GM23338 (cell line): Measurements from ENCODE around the gene MSN.

Experiments used
- CREB1 ChIP-seq: fragments of 250-450 bp; sonication (Bioruptor Pico); IDR thresholded peaks from 2 replicates; pipeline ENCODE4 v1.5.0; 2020; ENCODE audit warnings: low read depth, mild to moderate bottlenecking, moderate library complexity
- ETS1 ChIP-seq: IDR thresholded peaks from 2 replicates; pipeline ENCODE4 v1.6.1; 2016; ENCODE audit warnings: antibody characterized with exemption
- EZH2 ChIP-seq: fragments of 200-600 bp; sonication (generic); IDR thresholded peaks from one replicate; pipeline ENCODE4 v1.8.0; 2017; ENCODE audit warnings: antibody characterized with exemption, mild to moderate bottlenecking, low read depth; ENCODE audit not compliant: unreplicated experiment
- EZH2phosphoT487 ChIP-seq: fragments of 200-600 bp; sonication (generic); IDR thresholded peaks from one replicate; pipeline ENCODE4 v1.8.1; 2018; ENCODE audit warnings: antibody characterized with exemption; ENCODE audit not compliant: unreplicated experiment
- JUNB ChIP-seq: IDR thresholded peaks from one replicate; pipeline ENCODE4 v1.6.1; 2016; ENCODE audit warnings: antibody characterized with exemption; ENCODE audit not compliant: unreplicated experiment
- POLR2AphosphoS5 ChIP-seq: IDR thresholded peaks from 2 replicates; pipeline ENCODE4 v1.6.1; 2016; ENCODE audit warnings: antibody characterized with exemption, low read depth
- REST ChIP-seq: IDR thresholded peaks from one replicate; pipeline ENCODE4 v1.6.1; 2018; ENCODE audit warnings: antibody characterized with exemption; ENCODE audit not compliant: unreplicated experiment
- ZNF114 ChIP-seq: fragments of 250-450 bp; sonication (Bioruptor Pico); IDR thresholded peaks from 2 replicates; pipeline ENCODE4 v1.5.0; 2020; ENCODE audit warnings: mild to moderate bottlenecking, moderate library complexity
- ZNF331 ChIP-seq: fragments of 250-450 bp; sonication (Bioruptor Pico); IDR thresholded peaks from 2 replicates; pipeline ENCODE4 v1.5.0; 2020; ENCODE audit warnings: low read depth, mild to moderate bottlenecking, moderate library complexity
- TF ChIP-seq, protein P1 (sequence below), 2 experiments: fragments of 200-600 bp in 1 of 2; sonication (generic) in 1 of 2; conservative IDR thresholded peaks; 2 replicates each; pipeline versions ENCODE4 v1.5.1 to v1.6.1; 2016 to 2017; ENCODE audit warnings: antibody characterized with exemption in 2 of 2, low read depth in 2 of 2, mild to moderate bottlenecking in 2 of 2, moderate library complexity in 1 of 2

DNA sequence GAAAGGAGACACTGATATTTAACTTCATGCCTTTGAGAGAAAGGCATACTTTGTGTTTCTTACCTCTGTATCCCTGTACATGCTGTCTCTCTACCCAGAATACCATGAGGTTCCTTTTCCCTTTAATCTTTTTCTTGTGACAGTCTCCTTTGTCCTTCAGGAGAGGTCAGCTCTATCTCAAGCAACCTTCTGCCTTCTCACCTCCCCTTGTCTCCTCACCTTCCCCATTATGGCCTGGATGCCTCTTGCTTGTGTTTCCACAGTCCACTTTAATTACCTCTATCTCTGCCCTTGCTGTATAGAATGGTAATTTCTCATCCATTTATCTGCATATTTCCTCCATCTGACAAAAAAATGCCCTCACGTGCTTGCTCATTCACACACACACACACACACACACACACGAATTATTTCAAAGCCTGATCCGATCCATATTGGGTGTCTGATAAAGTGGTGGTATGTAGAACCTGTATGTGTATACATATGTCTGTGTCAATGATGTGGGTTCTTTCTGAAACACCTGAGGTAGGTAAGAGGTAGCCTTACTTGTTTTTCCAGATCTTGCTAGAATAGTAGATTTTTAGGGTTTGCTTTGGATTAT, 28.5 kb downstream of the MSN start:
- TF ChIP-seq REST, result no peak
- TF ChIP-seq, protein P1, sequence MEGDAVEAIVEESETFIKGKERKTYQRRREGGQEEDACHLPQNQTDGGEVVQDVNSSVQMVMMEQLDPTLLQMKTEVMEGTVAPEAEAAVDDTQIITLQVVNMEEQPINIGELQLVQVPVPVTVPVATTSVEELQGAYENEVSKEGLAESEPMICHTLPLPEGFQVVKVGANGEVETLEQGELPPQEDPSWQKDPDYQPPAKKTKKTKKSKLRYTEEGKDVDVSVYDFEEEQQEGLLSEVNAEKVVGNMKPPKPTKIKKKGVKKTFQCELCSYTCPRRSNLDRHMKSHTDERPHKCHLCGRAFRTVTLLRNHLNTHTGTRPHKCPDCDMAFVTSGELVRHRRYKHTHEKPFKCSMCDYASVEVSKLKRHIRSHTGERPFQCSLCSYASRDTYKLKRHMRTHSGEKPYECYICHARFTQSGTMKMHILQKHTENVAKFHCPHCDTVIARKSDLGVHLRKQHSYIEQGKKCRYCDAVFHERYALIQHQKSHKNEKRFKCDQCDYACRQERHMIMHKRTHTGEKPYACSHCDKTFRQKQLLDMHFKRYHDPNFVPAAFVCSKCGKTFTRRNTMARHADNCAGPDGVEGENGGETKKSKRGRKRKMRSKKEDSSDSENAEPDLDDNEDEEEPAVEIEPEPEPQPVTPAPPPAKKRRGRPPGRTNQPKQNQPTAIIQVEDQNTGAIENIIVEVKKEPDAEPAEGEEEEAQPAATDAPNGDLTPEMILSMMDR (conservative IDR thresholded peaks at IDR 0.05; ENCODE audit: low read depth in 2 of 2), result no peak
- no peak for TF ChIP-seq JUNB
- TF ChIP-seq EZH2, result no peak
- no peak for TF ChIP-seq POLR2AphosphoS5
- TF ChIP-seq EZH2phosphoT487, result no peak
- no peak for TF ChIP-seq ETS1
- no peak for TF ChIP-seq CREB1
- TF ChIP-seq ZNF114 (CRISPR knock-in tag), result no peak
- TF ChIP-seq ZNF331 (CRISPR knock-in tag), result no peak
